Measurements from ENCODE around the gene SEMA7A.

SEMA7A gene

DNA sequence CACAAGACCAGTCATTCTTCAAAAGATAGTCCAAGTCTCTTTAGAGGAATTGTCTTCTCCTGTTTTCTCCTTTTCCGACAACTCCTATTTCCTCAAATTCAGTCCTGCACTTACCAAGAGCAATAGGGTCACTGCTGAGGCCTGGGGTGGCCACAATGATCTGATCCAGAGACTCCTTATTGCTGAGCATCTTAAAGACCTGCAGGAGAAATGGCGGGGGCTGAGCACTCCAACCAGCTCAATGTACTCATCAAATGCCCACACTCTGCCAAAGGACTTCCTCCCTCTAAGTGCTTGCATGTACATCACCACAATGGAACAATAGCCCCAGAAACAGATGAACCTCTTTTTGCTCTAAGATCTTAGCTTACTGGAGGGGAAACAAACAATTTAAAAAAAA, 17.6 kb upstream of the SEMA7A start:
- DNase-seq = no peak

DNA sequence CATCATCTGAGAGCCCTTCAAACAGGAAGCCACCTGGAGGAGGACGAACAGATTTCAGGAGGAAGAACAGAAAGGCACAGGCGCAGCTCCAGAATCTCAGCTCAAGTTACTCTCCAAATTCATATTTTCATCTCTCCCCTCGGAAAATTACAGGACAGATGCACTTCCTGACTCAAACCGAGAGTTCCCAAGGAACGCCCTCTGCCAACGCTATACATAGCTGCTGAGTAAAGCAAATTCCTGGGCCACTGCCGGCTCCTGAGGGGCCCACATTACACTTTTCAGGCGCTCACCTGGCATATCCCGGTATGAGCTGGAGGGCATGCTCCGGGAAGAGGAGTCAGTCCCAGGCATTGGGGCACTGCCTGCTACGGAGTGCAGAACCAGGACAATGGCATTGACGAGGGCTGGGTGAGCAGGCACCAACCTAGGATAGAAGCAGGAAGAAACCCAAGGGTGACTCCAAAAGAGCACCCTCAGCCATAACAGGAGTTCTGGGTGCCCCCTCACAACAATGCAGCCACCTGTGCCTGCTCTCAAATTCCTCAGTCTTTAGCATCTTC, 16.0 kb upstream of the SEMA7A start:
- no peak for DNase-seq

DNA sequence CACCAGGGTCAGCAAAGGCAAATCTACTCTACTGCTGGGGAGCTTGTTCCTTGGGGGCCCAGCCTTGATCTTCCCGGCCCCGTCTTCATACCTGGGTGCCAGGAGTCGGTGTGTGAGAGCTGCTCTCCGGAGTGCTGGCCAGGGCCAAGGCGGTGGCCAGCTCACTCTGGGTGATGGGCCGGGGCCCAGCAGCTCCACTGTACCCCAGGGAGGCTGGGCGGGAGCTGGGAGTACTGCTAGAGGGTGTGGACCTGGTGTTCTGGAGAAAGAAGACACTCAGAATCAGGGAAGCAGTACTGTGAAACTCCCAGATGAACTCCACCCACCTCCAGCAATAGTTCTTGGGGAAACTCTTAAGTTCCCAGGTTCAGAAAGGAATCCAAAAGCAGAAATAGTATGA, 15.3 kb upstream of the SEMA7A start:
- no peak for DNase-seq

DNA sequence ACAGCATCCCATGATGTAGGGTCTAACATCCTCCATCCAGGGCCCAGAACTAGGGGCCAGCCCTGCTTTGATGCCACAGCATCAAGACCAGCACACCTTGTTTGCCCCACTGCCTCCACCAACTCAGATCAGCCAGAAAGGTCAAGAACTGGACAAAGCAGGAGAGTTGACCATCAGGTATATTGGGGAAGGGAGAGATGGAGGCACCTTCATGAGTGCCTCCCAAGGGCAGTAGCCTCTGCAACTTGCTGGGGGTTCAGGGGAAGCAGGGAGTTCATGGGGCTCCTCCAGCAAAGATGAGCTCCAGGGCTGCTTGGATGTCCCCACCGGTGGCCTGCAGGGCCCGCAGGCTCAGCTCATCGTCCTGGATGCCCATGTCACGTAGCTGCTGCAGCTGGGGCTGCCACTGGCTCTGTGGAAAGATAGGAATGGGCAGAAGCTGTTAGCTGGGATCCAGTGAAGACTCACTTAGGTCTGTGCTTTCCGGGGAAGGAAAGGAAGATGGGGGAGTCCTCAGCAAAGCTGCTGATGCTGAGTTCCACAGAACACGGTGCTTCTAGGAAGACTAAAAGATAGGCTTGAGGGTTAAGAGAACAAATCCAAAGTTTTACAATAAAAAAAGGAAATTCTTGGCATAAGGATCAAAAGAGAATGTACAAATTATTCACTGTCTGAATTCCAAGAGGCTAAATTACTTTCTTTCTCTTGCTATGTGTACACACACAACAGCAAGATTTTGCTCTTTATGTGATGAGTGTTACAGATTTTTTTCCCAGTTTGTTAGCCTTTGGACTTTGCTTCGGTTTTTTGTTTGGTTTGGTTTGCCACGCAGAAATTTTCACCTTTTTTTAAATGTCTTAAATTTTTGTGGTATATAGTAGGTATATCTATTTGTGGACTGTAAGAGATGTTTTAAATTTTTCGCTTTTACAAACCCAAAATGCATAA, 12.3 kb upstream of the SEMA7A start:
- no peak for DNase-seq

DNA sequence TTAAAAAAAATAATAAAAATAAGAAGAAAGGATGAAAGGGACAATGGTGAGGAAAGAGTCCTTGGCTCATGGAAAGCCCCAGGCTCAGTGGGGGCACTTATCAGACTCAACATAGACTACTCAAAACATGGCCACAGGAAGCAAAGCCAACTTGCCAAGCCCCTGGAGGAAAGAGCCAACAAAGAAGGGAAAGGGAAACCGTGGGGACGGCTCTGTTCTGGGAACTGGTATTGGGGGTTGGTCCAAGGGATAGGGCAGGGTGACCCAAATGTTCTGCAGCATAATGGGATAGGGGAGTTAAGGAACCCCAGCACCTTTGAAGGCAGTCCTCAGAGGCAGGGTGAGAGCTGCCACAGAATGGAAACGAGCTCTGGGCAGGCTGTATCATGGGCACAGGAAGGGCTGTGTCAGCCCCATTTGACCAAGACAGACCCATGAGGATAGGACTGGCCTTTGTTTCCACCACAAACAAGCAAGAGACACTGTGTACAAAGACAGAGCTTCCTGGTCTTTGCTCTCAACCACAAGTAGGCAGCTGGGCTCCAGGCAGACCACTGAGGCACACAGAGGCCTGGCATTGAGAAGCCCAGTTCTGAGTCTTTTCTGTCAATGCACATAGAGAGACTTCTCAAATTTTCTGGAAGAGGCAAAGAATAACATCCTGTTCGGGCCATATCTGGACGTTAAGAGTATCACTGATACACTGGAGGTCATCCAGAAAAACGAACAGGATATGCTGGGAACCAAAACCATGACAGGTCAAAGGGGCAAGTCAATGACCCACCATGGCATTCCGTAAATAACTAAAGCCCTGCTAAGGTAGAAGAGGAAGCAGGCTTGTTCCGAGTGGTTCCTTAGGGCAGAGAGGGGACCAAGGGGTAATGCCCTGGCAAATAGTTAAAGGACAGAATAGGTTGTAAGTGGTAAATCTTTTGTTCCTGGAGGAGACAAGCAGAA, 10.6 kb upstream of the SEMA7A start:
- no peak for DNase-seq

GRCh38 chr15:74443100-74443909, 9.5 kb upstream of the SEMA7A start:
- no peak for DNase-seq

GRCh38 chr15:74442604-74443003, 8.8 kb upstream of the SEMA7A start:
- no peak for DNase-seq

DNA sequence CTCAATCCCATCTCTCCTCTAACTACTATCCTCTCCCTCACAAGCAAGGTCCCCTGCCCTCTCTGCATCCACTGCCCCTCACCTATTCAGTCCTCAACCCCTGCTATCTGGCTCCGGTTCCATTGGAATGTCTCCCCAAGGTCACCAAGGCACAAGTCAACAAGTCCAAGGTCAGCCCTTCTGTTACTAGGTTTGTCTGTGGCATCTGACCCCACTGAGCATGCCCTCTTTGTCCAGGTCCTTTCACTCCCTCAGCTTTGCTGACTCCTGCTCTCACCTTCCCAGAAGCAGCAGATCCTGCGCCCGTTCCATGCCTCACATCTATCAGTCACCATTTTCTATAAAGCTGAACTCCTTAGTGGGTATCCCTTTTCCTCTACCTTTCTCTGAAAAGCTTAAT, 8.3 kb upstream of the SEMA7A start:
- no peak for DNase-seq

GRCh38 chr15:74441248-74441941, 7.6 kb upstream of the SEMA7A start:
- DNase-seq = no peak

GRCh38 chr15:74438721-74439316, 5.1 kb upstream of the SEMA7A start:
- DNase-seq = peak; percentile 42

- no peak for DNase-seq
Measured at GRCh38 chr15:74438206-74438605, 4.4 kb upstream of the SEMA7A start.

DNA sequence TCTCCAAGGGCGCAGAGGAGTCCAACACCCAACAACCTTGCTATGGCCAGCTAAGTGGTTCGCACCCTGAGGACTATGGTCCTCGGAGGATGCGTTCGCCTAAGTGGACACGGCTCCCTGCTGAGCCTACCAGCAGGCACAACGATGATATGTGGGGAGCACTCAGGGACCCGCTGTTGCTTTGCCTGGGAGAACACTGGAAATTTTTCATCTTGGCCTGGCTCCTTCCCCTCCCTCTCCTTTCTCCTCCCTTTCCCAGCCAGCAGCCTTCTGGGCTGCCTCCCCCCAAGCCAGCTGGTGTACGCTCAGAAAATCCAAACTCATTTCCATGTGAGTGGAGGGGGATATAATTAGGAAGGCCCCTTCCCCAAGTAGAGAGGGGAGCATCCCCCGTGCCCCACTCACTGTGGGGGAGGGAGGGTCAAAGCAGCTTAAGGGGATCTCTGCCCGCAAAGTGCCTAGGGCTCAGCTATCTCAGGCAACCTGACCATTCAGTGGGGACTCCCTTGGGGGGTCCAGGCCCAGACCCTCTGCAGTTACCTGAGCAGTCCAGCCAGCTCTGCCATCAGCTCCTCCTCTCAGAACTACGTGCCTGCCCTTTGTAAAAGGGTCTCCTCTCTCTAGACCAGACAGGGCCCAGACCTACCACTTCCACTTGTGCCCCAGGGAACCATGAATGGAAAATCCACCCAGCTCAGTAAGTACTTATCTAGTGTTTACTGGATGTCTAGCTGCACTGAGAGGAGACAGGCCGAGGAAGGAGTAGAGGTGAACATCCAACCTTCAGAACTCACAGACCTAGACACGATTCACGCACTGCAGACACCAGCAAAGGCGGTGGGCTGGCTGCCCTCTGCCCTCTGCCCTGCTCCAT, 742 bp upstream of the SEMA7A start:
- peak; percentile 40 for DNase-seq

DNA sequence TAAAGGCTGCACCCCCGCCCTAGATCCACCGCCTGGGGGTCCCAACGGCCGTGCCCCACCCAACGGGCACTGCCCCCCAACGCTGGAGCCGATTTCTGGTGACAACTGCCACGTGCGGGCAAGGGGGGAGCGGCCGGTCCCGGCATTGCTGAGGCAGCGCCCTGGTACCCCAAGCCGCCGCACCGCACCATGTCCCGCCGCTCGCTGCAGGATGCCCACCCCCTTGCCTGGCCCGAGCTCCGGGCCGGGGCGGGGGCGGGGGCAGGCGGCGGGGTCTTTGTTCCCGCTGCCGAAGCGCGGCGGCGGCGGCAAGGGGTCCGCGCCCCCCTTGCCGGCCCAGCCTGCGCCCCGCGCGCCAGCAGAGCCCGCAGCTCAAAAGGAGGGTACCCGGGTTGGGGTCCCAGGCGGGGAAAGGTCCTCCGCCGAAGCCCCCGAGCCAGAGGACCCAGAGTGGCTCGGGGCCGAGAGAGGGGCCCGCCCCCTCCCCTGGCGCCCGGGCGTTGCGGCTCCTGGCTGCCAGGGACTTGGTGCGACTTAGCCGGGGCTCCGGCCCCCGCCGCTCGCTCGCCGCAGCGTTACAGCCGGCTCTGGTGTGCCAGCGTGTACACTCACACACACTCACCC, 678 bp downstream of the SEMA7A start:
- DNase-seq = peak; percentile 34

GRCh38 chr15:74432271-74432967, 1.3 kb downstream of the SEMA7A start:
- DNase-seq = no peak

DNA sequence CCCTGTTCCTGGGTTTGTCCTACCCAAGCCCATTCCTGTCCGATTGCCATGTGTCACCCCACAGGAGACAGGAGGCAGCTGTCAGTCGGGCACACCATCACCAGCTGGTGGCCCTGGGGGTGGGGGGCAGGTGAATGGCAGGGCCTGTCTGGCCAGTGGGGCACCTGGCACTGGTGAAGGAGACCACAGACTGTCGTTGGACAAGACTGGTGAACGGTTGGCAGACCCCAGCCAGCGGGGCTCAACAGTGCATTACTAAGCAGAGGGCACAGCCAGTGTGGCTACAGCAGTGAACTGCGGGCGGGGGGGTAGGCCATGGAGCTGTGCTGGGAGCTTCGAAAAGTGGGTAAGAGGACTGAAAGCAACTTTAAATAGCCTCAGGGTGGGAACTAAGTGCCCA, 2.1 kb downstream of the SEMA7A start:
- no peak for DNase-seq

- no peak for DNase-seq
Measured at GRCh38 chr15:74431116-74431515, 2.6 kb downstream of the SEMA7A start.

- no peak for DNase-seq
Measured at GRCh38 chr15:74430510-74430951, 3.2 kb downstream of the SEMA7A start.

GRCh38 chr15:74429781-74430400, 3.9 kb downstream of the SEMA7A start:
- DNase-seq = no peak

All from NCI-H146 (cell line).